ENCODE data around the gene FAM161A.
"Not testable (repeated sequence)": the region's sequence is repeated elsewhere in the genome, so short reads cannot be mapped to it uniquely, and the experiment has no call there.

- TF ChIP-seq CTCF (conservative IDR thresholded peaks at IDR 0.05); EZH2 (IDR thresholded peaks at IDR 0.05; ENCODE audit: low read depth): not testable (repeated sequence)
Observed at GRCh38 chr2:61813314-61813713, 40.5 kb downstream of the FAM161A start.

Measured in PC-9 (cell line).